OCI-LY3 (cell line): ENCODE data around the gene PTPRN2.

Source experiments
- EZH2phosphoT487 ChIP-seq: fragments of 200-600 bp; shearing (Covaris generic); IDR thresholded peaks from 2 replicates; pipeline ENCODE4 v1.6.1; 2018; ENCODE audit warnings: antibody characterized with exemption, mixed run types, low read depth
- TF ChIP-seq, protein P1 (sequence below): fragments of 200-600, 300-600 bp; sonication (generic); IDR thresholded peaks from 2 replicates; pipeline ENCODE4 v1.5.1; 2014; ENCODE audit warnings: antibody characterized with exemption, low read length, low read depth

DNA sequence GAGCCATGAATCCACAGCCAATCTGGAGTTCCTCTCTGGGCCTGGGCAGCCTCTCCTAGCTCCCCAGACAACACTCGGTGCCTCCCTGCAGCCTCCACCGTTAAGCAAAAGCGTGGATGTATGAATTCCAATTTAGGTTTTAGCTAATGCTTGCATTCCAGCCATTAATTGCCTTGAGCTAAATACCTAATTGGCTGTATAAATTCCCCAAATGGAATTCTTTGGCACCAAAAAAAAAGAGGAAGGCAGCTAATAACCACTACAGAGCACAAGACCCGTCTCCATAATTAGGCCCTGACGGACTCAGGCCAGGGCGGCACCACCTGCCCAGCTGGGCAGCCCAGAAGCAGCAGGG lies 140.5 kb downstream of the PTPRN2 start:
- TF ChIP-seq, protein P1, sequence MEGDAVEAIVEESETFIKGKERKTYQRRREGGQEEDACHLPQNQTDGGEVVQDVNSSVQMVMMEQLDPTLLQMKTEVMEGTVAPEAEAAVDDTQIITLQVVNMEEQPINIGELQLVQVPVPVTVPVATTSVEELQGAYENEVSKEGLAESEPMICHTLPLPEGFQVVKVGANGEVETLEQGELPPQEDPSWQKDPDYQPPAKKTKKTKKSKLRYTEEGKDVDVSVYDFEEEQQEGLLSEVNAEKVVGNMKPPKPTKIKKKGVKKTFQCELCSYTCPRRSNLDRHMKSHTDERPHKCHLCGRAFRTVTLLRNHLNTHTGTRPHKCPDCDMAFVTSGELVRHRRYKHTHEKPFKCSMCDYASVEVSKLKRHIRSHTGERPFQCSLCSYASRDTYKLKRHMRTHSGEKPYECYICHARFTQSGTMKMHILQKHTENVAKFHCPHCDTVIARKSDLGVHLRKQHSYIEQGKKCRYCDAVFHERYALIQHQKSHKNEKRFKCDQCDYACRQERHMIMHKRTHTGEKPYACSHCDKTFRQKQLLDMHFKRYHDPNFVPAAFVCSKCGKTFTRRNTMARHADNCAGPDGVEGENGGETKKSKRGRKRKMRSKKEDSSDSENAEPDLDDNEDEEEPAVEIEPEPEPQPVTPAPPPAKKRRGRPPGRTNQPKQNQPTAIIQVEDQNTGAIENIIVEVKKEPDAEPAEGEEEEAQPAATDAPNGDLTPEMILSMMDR, result no peak
- TF ChIP-seq EZH2phosphoT487, result no peak
